Measurements from ENCODE around the gene ADGRG1. TPM values are rescaled to one million over a fixed set of nuclear protein-coding genes. Genes with fewer than 3 reads are reported as not detected.

The ADGRG1 gene
- total and polyA plus RNA-seq, 5 experiments from 2014 or later = 0.47 to 56.5 (median 1.3) TPM

Other genes with a start within 250 kb of the ADGRG1 start
- gene CCL17, start 223.9 kb upstream of the ADGRG1 start, total RNA-seq = not detected
- not detected for gene CCL17, start 223.9 kb upstream of the ADGRG1 start, polyA plus RNA-seq
- gene CIAPIN1, start 181.2 kb upstream of the ADGRG1 start, total RNA-seq = 10 to 100 TPM; 37.2 to 44.3 TPM
- 100 to 1,000 TPM in 2 of 3 donors, 10 to 100 TPM in 1; 81.1 to 143 (median 108) TPM for gene CIAPIN1, start 181.2 kb upstream of the ADGRG1 start, polyA plus RNA-seq
- 10 to 100 TPM; 35.8 to 38.3 TPM for gene COQ9, start 181.2 kb upstream of the ADGRG1 start, total RNA-seq
- 10 to 100 TPM; 22.8 to 59.0 (median 29.7) TPM for gene COQ9, start 181.2 kb upstream of the ADGRG1 start, polyA plus RNA-seq
- gene POLR2C, start 166.0 kb upstream of the ADGRG1 start, total RNA-seq = 100 to 1,000 TPM; 103 to 104 TPM
- gene POLR2C, start 166.0 kb upstream of the ADGRG1 start, polyA plus RNA-seq = 10 to 100 TPM; 46.7 to 48.6 (median 47.4) TPM
- 1 to 10 TPM; 3.9 to 4.8 TPM for gene DOK4, start 142.1 kb upstream of the ADGRG1 start, total RNA-seq
- 1 to 10 TPM; 1.8 to 4.7 (median 3.1) TPM for gene DOK4, start 142.1 kb upstream of the ADGRG1 start, polyA plus RNA-seq
- gene CCDC102A, start 92.1 kb upstream of the ADGRG1 start, total RNA-seq = 1 to 10 TPM; 7.0 to 9.7 TPM
- gene CCDC102A, start 92.1 kb upstream of the ADGRG1 start, polyA plus RNA-seq = 10 to 100 TPM in 1 of 3 donors, 1 to 10 TPM in 2; 7.8 to 17.0 (median 9.2) TPM
- 1 to 10 TPM in 1 of 2 experiments, under 1 TPM in 1; 0.60 to 1.1 TPM for gene ADGRG5, start 86.0 kb upstream of the ADGRG1 start, total RNA-seq
- 10 to 100 TPM in 1 of 3 donors, 1 to 10 TPM in 2; 2.5 to 12.8 (median 4.4) TPM for gene ADGRG5, start 86.0 kb upstream of the ADGRG1 start, polyA plus RNA-seq
- gene ADGRG3, start 39.7 kb downstream of the ADGRG1 start, total RNA-seq = not detected
- gene ADGRG3, start 39.7 kb downstream of the ADGRG1 start, polyA plus RNA-seq = not detected
- not detected for gene DRC7, start 66.2 kb downstream of the ADGRG1 start, total RNA-seq
- not detected for gene DRC7, start 66.2 kb downstream of the ADGRG1 start, polyA plus RNA-seq
- gene KATNB1, start 107.1 kb downstream of the ADGRG1 start, total RNA-seq = 10 to 100 TPM; 26.1 to 27.4 TPM
- gene KATNB1, start 107.1 kb downstream of the ADGRG1 start, polyA plus RNA-seq = 10 to 100 TPM; 16.3 to 28.6 (median 20.1) TPM
- under 1 TPM; 0.36 to 0.44 TPM for gene KIFC3, start 173.9 kb downstream of the ADGRG1 start, total RNA-seq
- under 1 TPM in 1 of 3 donors, not detected in 2; 0.23 TPM for gene KIFC3, start 173.9 kb downstream of the ADGRG1 start, polyA plus RNA-seq

All from naive thymus-derived CD8-positive, alpha-beta T cell (primary cell).